NCI-H526 (cell line): Measurements from ENCODE around the gene ZNF512B.
"Not testable (repeated sequence)": the region's sequence is repeated elsewhere in the genome, so short reads cannot be mapped to it uniquely, and the experiment has no call there.

Source experiments
- DNase-seq, 2 experiments: peaks; one replicate each; lab custom pipeline; 2025; lab: John Stamatoyannopoulos, UW

The ZNF512B gene

GRCh38 chr20:63969838-63970713 lies at the start of gene ZNF512B:
Gene ZNF512B, minus strand, starts transcription at chr20:63969930. Its CDS starts 1,980 bp downstream, at chr20:63967950.
- peak in 1 of 2 experiments; percentile 92 for DNase-seq

- DNase-seq = no peak
Measured at GRCh38 chr20:64015635-64016034, 45.9 kb upstream of the ZNF512B start.

- DNase-seq = not testable (repeated sequence)
Measured at GRCh38 chr20:64012385-64013154, 42.8 kb upstream of the ZNF512B start.

GRCh38 chr20:64011366-64011779 lies 41.6 kb upstream of the ZNF512B start:
- DNase-seq = no peak

GRCh38 chr20:64010711-64011237 lies 41.0 kb upstream of the ZNF512B start:
- DNase-seq = no peak

GRCh38 chr20:64009811-64010387 lies 40.2 kb upstream of the ZNF512B start:
- DNase-seq = no peak

- DNase-seq = no peak
Measured at GRCh38 chr20:64006902-64007301, 37.2 kb upstream of the ZNF512B start.

GRCh38 chr20:64006490-64006889 lies 36.8 kb upstream of the ZNF512B start:
- DNase-seq = no peak

GRCh38 chr20:64005394-64005793 lies 35.7 kb upstream of the ZNF512B start:
- DNase-seq = no peak

GRCh38 chr20:64003960-64004725 lies 34.4 kb upstream of the ZNF512B start:
- DNase-seq = no peak

- no peak for DNase-seq
Measured at GRCh38 chr20:64001607-64002011, 31.9 kb upstream of the ZNF512B start.

GRCh38 chr20:64000906-64001305 lies 31.2 kb upstream of the ZNF512B start:
- DNase-seq = no peak

- no peak for DNase-seq
Measured at GRCh38 chr20:63982937-63983336, 13.2 kb upstream of the ZNF512B start.

GRCh38 chr20:63980806-63981728 lies 11.3 kb upstream of the ZNF512B start, which contains the start of gene PRPF6:
Gene PRPF6, plus strand, starts transcription at chr20:63981132. Its CDS starts 114 bp downstream, at chr20:63981246.
- peak; percentile 93 to 99 for DNase-seq

GRCh38 chr20:63980317-63980805 lies 10.6 kb upstream of the ZNF512B start:
- DNase-seq = no peak

- peak in 1 of 2 experiments; percentile 85 for DNase-seq
Measured at GRCh38 chr20:63979557-63980316, 10.0 kb upstream of the ZNF512B start, which contains the start of gene SAMD10. Gene SAMD10, minus strand, starts transcription at chr20:63979642. Its CDS starts 175 bp downstream, at chr20:63979467.

- DNase-seq = no peak
Measured at GRCh38 chr20:63979229-63979556, 9.5 kb upstream of the ZNF512B start.

- peak; percentile 45 to 96 for DNase-seq
Measured at GRCh38 chr20:63978319-63979228, 8.8 kb upstream of the ZNF512B start.
